GM12892 (cell line): Measurements from ENCODE around the gene VAV1.

Source experiments
- POLR2A ChIP-seq: IDR thresholded peaks from 2 replicates; pipeline ENCODE4 v1.6.1; 2011; ENCODE audit warnings: low read depth, low read length, control low read depth
- POLR2AphosphoS5 ChIP-seq: IDR thresholded peaks from 2 replicates; pipeline ENCODE4 v1.6.1; 2011; ENCODE audit warnings: low read depth, low read length, control low read depth

DNA sequence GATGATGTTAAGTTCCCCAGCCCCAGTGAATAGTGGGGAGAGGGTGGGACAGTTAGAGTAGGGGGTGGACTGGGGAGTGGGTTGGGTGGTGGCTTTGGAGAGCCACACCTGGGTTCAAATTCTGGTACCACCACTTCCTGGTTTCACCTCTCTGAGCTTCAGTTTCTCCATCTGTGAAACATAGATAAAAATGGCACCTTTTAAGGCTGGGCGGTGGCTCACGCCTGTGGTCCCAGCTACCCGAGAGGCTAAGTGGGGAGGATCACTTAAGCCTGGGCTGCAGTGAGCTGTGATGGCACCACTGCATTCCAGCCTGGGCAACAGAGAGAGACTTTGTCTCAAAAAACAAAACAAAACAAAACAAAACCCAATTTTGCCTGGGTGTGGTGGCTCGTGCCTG, 5.9 kb downstream of the VAV1 start:
- TF ChIP-seq POLR2A = no peak
- TF ChIP-seq POLR2AphosphoS5 = no peak
